Ectodermal cell (in vitro differentiated cells): ENCODE data around the gene MRPS9.
A peak's percentile ranks its signal among the peaks of the same experiment; 100 is the strongest.

Experiments
- H3K27ac ChIP-seq: 2 replicates; pipeline ENCODE4 v1.7.0; 2013; ENCODE audit warnings: mild to moderate bottlenecking, low read depth, low read length; ENCODE audit not compliant: insufficient read depth, poor library complexity, severe bottlenecking
- H3K27me3 ChIP-seq: 2 replicates; pipeline ENCODE4 v1.7.0; 2013; ENCODE audit warnings: mild to moderate bottlenecking, low read length; ENCODE audit not compliant: insufficient read depth, control insufficient read depth, poor library complexity, severe bottlenecking
- H3K36me3 ChIP-seq: one replicate; pipeline ENCODE4 v1.7.0; 2013; ENCODE audit warnings: low read length; ENCODE audit not compliant: control insufficient read depth, insufficient read depth
- H3K4me1 ChIP-seq: one replicate; pipeline ENCODE4 v1.7.0; 2013; ENCODE audit warnings: low read length; ENCODE audit not compliant: control insufficient read depth, insufficient read depth
- H3K4me3 ChIP-seq: 2 replicates; pipeline ENCODE4 v1.7.0; 2013; ENCODE audit warnings: low read depth, low read length, control low read depth; ENCODE audit not compliant: insufficient read depth
- H3K9me3 ChIP-seq: 2 replicates; pipeline ENCODE4 v1.7.0; 2013; ENCODE audit warnings: mild to moderate bottlenecking, low read length, moderate library complexity; ENCODE audit not compliant: control insufficient read depth
- WGBS, 2 experiments: methylation state at CpG; one replicate each; pipeline ENCODE4 v1.1.7; 2013; ENCODE audit warnings: missing lambda C conversion rate in 2 of 2; 5-methylcytosine and 5-hydroxymethylcytosine counted together

MRPS9 gene

GRCh38 chr2:105134081-105134480 is 96.2 kb downstream of the MRPS9 start:
- H3K27me3 ChIP-seq = no peaks in the 10 kb centered on the region
- no peaks in the 10 kb centered on the region for H3K36me3 ChIP-seq
- no peak overlapping the region for H3K27ac ChIP-seq
- H3K4me1 ChIP-seq = no peaks in the 10 kb centered on the region
- H3K9me3 ChIP-seq = no peaks in the 10 kb centered on the region
- 84 to 92% methylated on average over 3 of the region's 3 CpGs for WGBS, 2 experiments
- H3K4me3 ChIP-seq = no peak overlapping the region

- H3K27ac ChIP-seq = no peak overlapping the region
- no peaks in the 10 kb centered on the region for H3K27me3 ChIP-seq
- H3K4me1 ChIP-seq = no peaks in the 10 kb centered on the region
- WGBS, 2 experiments = 91 to 96% methylated on average over 6 of the region's 6 CpGs
- no peaks in the 10 kb centered on the region for H3K9me3 ChIP-seq
- H3K4me3 ChIP-seq = no peak overlapping the region
- no peaks in the 10 kb centered on the region for H3K36me3 ChIP-seq
These were observed 97.6 kb downstream of the MRPS9 start for GRCh38 chr2:105135436-105135835.

GRCh38 chr2:105136394-105136793 is 98.5 kb downstream of the MRPS9 start:
- no peaks in the 10 kb centered on the region for H3K9me3 ChIP-seq
- H3K27ac ChIP-seq = no peak overlapping the region
- H3K36me3 ChIP-seq = no peaks in the 10 kb centered on the region
- H3K4me1 ChIP-seq = no peaks in the 10 kb centered on the region
- H3K27me3 ChIP-seq = no peaks in the 10 kb centered on the region
- no peak overlapping the region for H3K4me3 ChIP-seq
- 85% methylated on average over 4 of the region's 4 CpGs for WGBS, 2 experiments

GRCh38 chr2:105138643-105139042 is 100.8 kb downstream of the MRPS9 start:
- no peaks in the 10 kb centered on the region for H3K27me3 ChIP-seq
- H3K27ac ChIP-seq = no peak overlapping the region
- H3K4me1 ChIP-seq = no peaks in the 10 kb centered on the region
- 88 to 97% methylated on average over 4 to 5 of the region's 5 CpGs for WGBS, 2 experiments
- H3K4me3 ChIP-seq = no peak overlapping the region
- H3K9me3 ChIP-seq = no peaks in the 10 kb centered on the region
- no peaks in the 10 kb centered on the region for H3K36me3 ChIP-seq

- Histone ChIP-seq H3K27ac (no peak overlapping the region), H3K36me3 (no peaks in the 10 kb centered on the region), H3K27me3 (peaks cover 4% of the 10 kb centered on the region), H3K4me1 (peaks cover under 1% of the 10 kb centered on the region), H3K9me3 (no peaks in the 10 kb centered on the region), H3K4me3 (no peak overlapping the region)
- 91 to 93% methylated on average over 6 of the region's 6 CpGs for WGBS, 2 experiments
These were observed 101.8 kb downstream of the MRPS9 start for GRCh38 chr2:105139556-105140239.

- peaks cover 8% of the 10 kb centered on the region for H3K27me3 ChIP-seq
- H3K27ac ChIP-seq = no peak overlapping the region
- H3K9me3 ChIP-seq = no peaks in the 10 kb centered on the region
- H3K4me3 ChIP-seq = no peak overlapping the region
- 100% methylated on average over 1 of the region's 1 CpG for WGBS, 2 experiments
- no peaks in the 10 kb centered on the region for H3K36me3 ChIP-seq
- H3K4me1 ChIP-seq = peaks cover 6% of the 10 kb centered on the region
These were observed 102.3 kb downstream of the MRPS9 start for GRCh38 chr2:105140240-105140568.

GRCh38 chr2:105141099-105141614 is 103.3 kb downstream of the MRPS9 start:
- no peak overlapping the region for H3K4me3 ChIP-seq
- H3K27ac ChIP-seq = no peak overlapping the region
- no peaks in the 10 kb centered on the region for H3K9me3 ChIP-seq
- peaks cover 6% of the 10 kb centered on the region for H3K4me1 ChIP-seq
- H3K27me3 ChIP-seq = peaks cover 8% of the 10 kb centered on the region
- no peaks in the 10 kb centered on the region for H3K36me3 ChIP-seq
- 97 to 98% methylated on average over 4 of the region's 4 CpGs for WGBS, 2 experiments

GRCh38 chr2:105142239-105142638 is 104.4 kb downstream of the MRPS9 start:
- 87 to 88% methylated on average over 5 of the region's 5 CpGs for WGBS, 2 experiments
- Histone ChIP-seq H3K36me3 (no peaks in the 10 kb centered on the region), H3K27me3 (peaks cover 8% of the 10 kb centered on the region), H3K4me3 (no peak overlapping the region), H3K27ac (no peak overlapping the region), H3K9me3 (no peaks in the 10 kb centered on the region), H3K4me1 (peaks cover 6% of the 10 kb centered on the region)

- Histone ChIP-seq H3K4me1 (peaks cover 6% of the 10 kb centered on the region), H3K4me3 (peak overlapping the region; percentile 60), H3K27ac (no peak overlapping the region), H3K27me3 (peaks cover 8% of the 10 kb centered on the region), H3K9me3 (no peaks in the 10 kb centered on the region), H3K36me3 (no peaks in the 10 kb centered on the region)
- 81 to 82% methylated on average over 4 to 6 of the region's 6 CpGs for WGBS, 2 experiments
These were observed 105.2 kb downstream of the MRPS9 start for GRCh38 chr2:105143094-105143466.

GRCh38 chr2:105143467-105144151 is 105.7 kb downstream of the MRPS9 start:
- H3K36me3 ChIP-seq = no peaks in the 10 kb centered on the region
- H3K9me3 ChIP-seq = no peaks in the 10 kb centered on the region
- H3K27me3 ChIP-seq = peaks cover 8% of the 10 kb centered on the region
- WGBS, 2 experiments = 3% methylated on average over 50 to 52 of the region's 53 CpGs
- peaks cover 6% of the 10 kb centered on the region for H3K4me1 ChIP-seq
- H3K4me3 ChIP-seq = peak overlapping the region; percentile 60
- no peak overlapping the region for H3K27ac ChIP-seq
